Measurements from ENCODE around the gene NCOA3.

- no peak for TF ChIP-seq CTCF (IDR thresholded peaks at IDR 0.05)
- no peak for TF ChIP-seq POLR2A (IDR thresholded peaks at IDR 0.05)
Measured at GRCh38 chr20:47489448-47489872, 12.2 kb upstream of the NCOA3 start.

All from esophagus squamous epithelium (tissue), 4 donors.